Mesothelial cell of epicardium (in vitro differentiated cells): ENCODE data around the gene NYAP2. TPM values are rescaled to one million over a fixed set of nuclear protein-coding genes. Genes with fewer than 3 reads are reported as not detected.

Experiments
- DNase-seq, 2 experiments: peaks; one replicate each; pipeline ENCODE4 v3.0.0; 2021; ENCODE audit warnings: low spot score in 2 of 2; ENCODE audit not compliant: unreplicated experiment in 2 of 2
- H3K27ac Mint-ChIP-seq: 2 replicates; pipeline ENCODE4 v1.8.0; 2021; ENCODE audit warnings: mixed read lengths
- H3K27me3 Mint-ChIP-seq: 2 replicates; pipeline ENCODE4 v1.8.0; 2021; ENCODE audit warnings: low read depth, mixed read lengths
- H3K36me3 Mint-ChIP-seq: 2 replicates; pipeline ENCODE4 v1.8.0; 2021; ENCODE audit warnings: mixed read lengths
- H3K4me1 Mint-ChIP-seq: 2 replicates; pipeline ENCODE4 v1.8.0; 2021; ENCODE audit warnings: mixed read lengths
- H3K4me3 Mint-ChIP-seq: 2 replicates; pipeline ENCODE4 v1.8.0; 2021; ENCODE audit warnings: mild to moderate bottlenecking, moderate library complexity, mixed read lengths
- H3K9me3 Mint-ChIP-seq: 2 replicates; pipeline ENCODE4 v1.8.0; 2021; ENCODE audit warnings: mixed read lengths
- total RNA-seq: library from RNA; stranded (reverse); gene quantifications from 3 replicates; pipeline ENCODE4 v1.2.1, GENCODE V29; 2021
- TF ChIP-seq, protein P1 (sequence below): fragments of 200-600 bp; sonication (generic); IDR thresholded peaks from one replicate; pipeline ENCODE4 v1.5.0; 2021; ENCODE audit warnings: antibody characterized with exemption; ENCODE audit not compliant: unreplicated experiment

The NYAP2 gene
- total RNA-seq, 1 donor from 2014 or later: not detected

DNA sequence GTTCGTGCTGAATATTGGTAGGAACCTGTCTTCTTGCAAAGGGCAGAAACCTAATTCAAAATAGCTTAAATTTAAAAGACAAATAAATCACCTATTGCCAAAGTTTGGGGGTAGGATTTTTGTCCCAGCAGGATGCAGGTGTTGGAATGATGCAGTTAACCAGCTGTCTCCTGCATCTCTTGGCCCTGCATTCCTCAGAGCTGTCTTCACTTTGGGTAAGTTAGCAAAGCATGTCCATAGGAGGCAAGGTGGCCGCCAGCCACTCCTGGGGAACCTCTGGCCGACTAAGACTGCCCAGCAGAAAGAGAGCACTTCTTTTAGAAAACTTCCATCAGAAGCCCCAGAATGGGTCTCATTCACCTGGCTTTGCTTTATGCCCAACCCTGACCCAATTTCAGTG is 20.5 kb upstream of the NYAP2 start:
- TF ChIP-seq, protein P1, sequence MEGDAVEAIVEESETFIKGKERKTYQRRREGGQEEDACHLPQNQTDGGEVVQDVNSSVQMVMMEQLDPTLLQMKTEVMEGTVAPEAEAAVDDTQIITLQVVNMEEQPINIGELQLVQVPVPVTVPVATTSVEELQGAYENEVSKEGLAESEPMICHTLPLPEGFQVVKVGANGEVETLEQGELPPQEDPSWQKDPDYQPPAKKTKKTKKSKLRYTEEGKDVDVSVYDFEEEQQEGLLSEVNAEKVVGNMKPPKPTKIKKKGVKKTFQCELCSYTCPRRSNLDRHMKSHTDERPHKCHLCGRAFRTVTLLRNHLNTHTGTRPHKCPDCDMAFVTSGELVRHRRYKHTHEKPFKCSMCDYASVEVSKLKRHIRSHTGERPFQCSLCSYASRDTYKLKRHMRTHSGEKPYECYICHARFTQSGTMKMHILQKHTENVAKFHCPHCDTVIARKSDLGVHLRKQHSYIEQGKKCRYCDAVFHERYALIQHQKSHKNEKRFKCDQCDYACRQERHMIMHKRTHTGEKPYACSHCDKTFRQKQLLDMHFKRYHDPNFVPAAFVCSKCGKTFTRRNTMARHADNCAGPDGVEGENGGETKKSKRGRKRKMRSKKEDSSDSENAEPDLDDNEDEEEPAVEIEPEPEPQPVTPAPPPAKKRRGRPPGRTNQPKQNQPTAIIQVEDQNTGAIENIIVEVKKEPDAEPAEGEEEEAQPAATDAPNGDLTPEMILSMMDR: no peak
- Mint-ChIP-seq H3K27me3 (no peaks in the 10 kb centered on the region), H3K4me1 (peaks cover 14% of the 10 kb centered on the region), H3K9me3 (no peaks in the 10 kb centered on the region), H3K4me3 (no peak overlapping the region), H3K27ac (no peak overlapping the region), H3K36me3 (no peaks in the 10 kb centered on the region)
- no peak for DNase-seq

DNA sequence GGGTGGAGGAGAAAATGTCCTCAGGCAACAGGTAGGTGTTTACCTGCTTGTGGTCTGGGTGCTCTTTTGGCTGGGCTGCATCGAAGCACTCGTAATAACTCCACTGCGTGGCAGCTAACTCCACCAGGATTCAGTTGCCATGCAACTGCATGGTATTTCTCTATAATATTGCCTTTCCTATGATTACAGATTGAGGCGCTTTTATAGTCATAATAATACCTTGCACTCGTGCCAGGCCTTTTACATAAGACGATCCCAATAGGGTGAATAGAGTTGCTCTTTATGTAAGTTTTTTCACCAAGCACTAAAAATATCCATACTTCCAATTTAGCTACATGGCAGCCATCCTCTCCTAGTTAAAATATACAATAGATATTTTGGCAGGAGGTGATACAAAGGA is 19.7 kb upstream of the NYAP2 start:
- TF ChIP-seq, protein P1: no peak
- Mint-ChIP-seq H3K27me3 (no peaks in the 10 kb centered on the region), H3K9me3 (peaks cover under 1% of the 10 kb centered on the region), H3K4me3 (no peak overlapping the region), H3K4me1 (peaks cover 10% of the 10 kb centered on the region), H3K27ac (no peak overlapping the region), H3K36me3 (no peaks in the 10 kb centered on the region)
- no peak for DNase-seq

DNA sequence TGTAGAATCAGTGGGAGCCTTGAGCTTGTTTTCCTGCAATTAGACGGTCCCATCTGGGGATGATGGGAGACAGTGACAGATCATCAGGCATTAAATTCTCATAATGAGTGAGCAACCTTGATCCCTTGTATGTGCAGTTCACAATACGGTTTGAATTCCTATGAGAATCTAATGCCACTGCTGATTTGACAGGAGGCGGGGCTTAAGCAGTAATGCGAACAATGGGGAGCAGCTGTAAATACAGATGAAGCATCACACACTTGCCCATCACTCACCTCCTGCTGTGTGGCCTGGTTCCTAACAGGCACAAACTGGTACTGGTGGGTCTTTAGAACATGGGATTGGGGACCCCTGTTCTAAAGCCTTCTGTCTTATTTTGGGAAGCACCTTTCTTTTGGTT is 17.9 kb upstream of the NYAP2 start:
- Mint-ChIP-seq H3K9me3 (peaks cover 4% of the 10 kb centered on the region), H3K27ac (no peak overlapping the region), H3K4me1 (peaks cover 2% of the 10 kb centered on the region), H3K36me3 (no peaks in the 10 kb centered on the region), H3K27me3 (no peaks in the 10 kb centered on the region), H3K4me3 (no peak overlapping the region)
- TF ChIP-seq, protein P1: no peak
- no peak for DNase-seq

DNA sequence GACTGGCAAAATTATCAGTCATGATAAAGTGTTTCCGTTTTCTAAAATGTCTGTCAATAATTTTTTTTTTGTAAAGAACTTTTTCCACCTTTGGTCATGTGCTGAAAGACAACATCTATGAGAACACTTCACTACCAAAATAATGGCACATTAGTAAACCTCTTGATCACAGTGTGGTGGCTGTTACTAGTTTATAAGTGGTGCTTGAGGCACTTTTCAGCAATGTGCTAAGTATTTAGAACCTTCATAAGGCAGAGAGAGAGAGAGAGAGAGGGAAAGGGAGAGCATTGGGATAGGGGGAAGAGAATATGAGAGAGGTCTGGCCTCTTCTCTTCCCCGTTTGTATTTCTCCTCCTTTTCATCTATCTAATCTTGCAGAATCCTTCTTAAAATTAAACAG is 1.1 kb upstream of the NYAP2 start:
- Mint-ChIP-seq H3K4me3 (no peak overlapping the region), H3K4me1 (no peaks in the 10 kb centered on the region), H3K36me3 (no peaks in the 10 kb centered on the region), H3K27me3 (peaks cover 30% of the 10 kb centered on the region), H3K27ac (no peak overlapping the region), H3K9me3 (no peaks in the 10 kb centered on the region)
- DNase-seq: no peak
- TF ChIP-seq, protein P1: no peak

DNA sequence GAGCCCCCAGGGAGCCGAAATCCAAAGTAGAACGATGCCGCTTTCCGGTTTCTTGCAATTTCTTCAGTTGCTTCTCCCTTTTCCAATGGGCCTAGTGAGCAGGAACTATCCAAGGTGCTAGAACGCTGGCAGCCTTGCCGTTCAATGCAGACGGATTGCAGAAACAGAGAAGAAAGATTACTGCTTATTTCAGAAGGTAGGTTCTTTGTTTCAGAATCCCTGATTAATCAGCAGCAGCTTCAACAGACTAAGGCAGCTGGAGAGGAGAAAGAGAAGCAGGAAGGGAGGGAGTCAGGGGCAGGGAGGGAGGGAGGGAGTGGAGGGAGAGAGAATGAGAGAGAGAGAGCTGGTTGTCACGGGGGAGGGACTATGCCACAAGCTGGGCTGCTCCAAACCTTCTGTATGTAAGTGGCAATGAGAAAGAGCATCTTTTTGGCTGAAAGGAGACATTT is 576 bp downstream of the NYAP2 start:
- peaks cover 37% of the 10 kb centered on the region for H3K27me3 Mint-ChIP-seq

More for the DNA sequence above, 576 bp downstream of the NYAP2 start:
- peak; percentile 32 to 69 for DNase-seq
- no peaks in the 10 kb centered on the region for H3K36me3 Mint-ChIP-seq
- H3K4me1 Mint-ChIP-seq: no peaks in the 10 kb centered on the region
- H3K9me3 Mint-ChIP-seq: no peaks in the 10 kb centered on the region
- H3K27ac Mint-ChIP-seq: no peak overlapping the region
- H3K4me3 Mint-ChIP-seq: no peak overlapping the region
- TF ChIP-seq, protein P1: no peak
